Ramos (cell line): Measurements from ENCODE around the gene MYO1E.
"Not testable (repeated sequence)": the region's sequence is repeated elsewhere in the genome, so short reads cannot be mapped to it uniquely, and the experiment has no call there.

Experiments
- in situ Hi-C: fragments of 300-500 bp; cut with MboI; formaldehyde crosslinking; loops from one replicate; pipeline ENCODE4 v1.14.3; 2022; ENCODE audit warnings: low sequenced_read_pairs; ENCODE audit not compliant: unreplicated experiment

MYO1E gene

GRCh38 chr15:59174835-59175831 lies 197.5 kb downstream of the MYO1E start:
- in situ Hi-C loops, result no loop called here

DNA sequence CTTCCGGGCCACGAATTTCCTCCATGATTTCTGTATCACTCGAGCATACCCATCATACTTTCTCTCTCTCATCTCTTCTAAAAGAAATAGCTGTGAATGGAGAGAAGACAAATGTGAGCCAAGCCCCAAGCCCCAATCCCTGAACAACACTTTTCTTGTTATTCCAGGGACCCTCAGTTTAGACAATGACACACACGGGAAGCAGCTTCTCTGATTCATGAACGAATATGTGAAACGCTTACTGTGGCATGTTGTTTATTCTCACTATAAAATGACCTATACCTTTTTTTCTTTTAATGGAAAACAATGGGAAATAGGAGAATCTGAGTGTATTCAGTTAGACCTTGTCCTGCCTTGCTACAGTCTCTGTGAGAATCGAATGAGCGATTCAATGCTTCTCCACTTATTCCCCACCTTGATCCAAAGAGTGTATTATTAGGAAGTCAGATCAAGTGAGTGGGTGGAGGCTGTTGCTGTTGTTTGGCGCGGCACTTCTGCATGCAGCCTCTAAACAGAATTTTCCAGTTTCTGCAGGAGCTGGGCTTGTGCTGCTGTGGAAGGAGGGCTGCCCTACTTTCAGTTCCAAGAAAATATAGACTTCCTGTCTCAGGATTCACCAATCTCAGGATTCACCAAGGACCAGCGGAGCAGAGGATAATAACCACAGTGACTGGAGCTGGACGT lies 198.4 kb downstream of the MYO1E start:
- in situ Hi-C loops, result no loop called here

- in situ Hi-C loops, result no loop called here
Observed at GRCh38 chr15:59173194-59173593, 199.5 kb downstream of the MYO1E start.

GRCh38 chr15:59172289-59172901 lies 200.3 kb downstream of the MYO1E start:
- in situ Hi-C loops, result no loop called here

GRCh38 chr15:59171067-59171397 lies 201.6 kb downstream of the MYO1E start:
- in situ Hi-C loops, result no loop called here

GRCh38 chr15:59170295-59171066 lies 202.2 kb downstream of the MYO1E start:
- in situ Hi-C loops, result no loop called here

GRCh38 chr15:59169251-59169708 lies 203.4 kb downstream of the MYO1E start:
- in situ Hi-C loops, result no loop called here

DNA sequence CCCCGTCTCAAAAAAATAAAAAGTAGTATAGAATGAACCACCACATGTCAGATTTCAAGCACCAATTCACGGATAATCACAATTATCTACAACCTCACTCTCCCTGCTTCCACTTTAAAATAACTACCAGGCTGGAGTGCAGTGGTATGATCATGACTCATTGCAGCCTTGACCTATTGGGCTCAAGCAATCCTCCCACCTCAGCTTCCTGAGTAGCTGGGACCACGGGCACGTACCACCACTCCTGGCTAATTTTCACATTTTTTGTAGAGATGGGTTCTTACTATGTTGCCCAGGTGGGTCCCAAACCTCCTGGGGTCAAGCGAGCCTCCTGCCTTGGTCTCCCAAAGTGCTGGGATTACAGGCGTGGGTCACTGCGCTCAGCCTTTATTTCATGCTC lies 204.1 kb downstream of the MYO1E start:
- in situ Hi-C loops, result no loop called here

DNA sequence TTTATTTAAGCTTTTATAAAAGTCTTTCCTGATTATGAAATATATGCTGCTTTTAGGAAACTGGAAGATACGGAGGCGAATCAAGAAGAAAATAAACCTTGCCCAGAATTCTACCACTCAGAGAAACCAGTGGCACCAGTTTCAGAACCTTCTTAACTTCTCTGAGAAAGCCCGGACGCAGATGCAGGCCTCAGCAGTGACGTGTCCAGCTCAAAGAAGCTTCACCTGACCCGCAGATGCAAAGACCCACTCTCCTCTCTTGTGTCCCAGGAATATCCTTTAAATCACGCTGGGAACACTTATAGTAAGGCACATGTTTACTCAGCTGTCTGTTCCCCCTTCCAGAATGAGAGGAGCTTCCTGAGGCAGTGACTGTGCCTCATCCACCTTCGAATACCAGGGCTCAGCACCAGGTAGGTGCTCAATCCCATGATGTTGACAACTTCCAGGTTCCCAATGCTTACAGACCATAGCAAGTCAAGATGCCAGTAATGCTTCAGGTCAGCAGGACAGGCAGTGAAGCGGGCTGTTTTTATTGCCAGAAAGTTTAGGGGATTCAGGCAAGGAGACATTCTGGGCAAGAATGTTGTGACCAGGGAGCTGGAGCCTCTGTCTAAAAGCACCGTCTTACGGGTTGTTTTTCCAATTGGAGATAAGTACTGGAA lies 205.9 kb downstream of the MYO1E start:
- in situ Hi-C loops, result no loop called here

GRCh38 chr15:59166166-59166565 lies 206.5 kb downstream of the MYO1E start:
- in situ Hi-C loops, result no loop called here

DNA sequence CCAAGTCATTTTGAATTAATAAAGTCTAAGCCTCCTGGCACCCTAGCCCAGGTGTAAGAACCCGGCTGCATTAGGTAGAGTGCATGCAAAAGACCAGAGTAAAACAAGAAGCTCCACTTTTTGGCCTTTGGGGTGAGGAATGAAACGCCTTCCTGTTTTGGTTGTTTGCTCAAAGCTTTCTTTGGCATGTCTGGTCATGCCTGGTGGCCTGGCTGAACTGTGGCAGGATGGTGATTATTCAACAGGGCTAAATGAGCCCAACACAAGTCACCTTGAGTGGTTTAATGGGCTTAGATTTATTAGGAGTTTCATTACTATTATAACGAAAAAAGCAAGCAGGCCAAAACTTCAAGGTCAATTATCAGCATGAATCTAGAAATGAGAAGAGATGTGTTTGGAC lies 206.9 kb downstream of the MYO1E start:
- in situ Hi-C loops, result no loop called here

DNA sequence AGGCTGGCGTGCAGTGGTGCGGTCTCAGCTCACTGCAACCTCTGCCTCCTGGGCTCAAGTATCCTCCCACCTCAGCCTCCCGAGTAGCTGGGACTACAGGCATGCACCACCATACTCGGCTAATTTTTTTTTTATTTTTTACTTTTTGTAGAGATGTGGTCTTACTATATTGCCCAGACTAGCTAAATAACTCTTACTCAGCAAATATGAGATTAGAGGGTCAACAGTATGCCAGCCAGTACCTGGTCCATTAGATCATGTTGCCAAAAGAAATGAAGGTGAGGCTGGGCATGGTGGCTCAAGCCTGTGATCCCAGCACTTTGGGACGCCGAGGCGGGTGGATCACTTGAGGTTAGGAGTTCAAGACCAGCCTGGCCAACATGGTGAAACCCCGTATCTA lies 210.6 kb downstream of the MYO1E start:
- in situ Hi-C loops, result not testable (repeated sequence)

- in situ Hi-C loops, result no loop called here
Observed at GRCh38 chr15:59160880-59161593, 211.6 kb downstream of the MYO1E start.

- in situ Hi-C loops, result no loop called here
Observed at GRCh38 chr15:59159210-59159609, 213.5 kb downstream of the MYO1E start.

DNA sequence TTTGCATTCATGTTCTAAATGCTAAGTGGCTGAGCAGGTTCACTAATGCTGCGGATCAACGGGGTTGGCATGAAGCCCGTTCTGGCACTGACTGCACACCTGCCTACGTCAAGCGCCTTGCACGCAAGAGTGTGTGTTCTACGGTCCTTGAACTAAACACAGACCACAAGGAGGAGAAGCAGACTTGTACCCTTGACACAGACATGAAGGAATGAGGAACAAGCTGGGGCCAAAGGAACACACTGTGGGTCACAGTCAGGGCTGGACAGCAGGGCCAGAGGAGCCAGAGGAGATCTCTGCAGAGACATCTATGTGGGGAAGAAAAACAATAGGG lies 214.0 kb downstream of the MYO1E start:
- in situ Hi-C loops, result no loop called here

DNA sequence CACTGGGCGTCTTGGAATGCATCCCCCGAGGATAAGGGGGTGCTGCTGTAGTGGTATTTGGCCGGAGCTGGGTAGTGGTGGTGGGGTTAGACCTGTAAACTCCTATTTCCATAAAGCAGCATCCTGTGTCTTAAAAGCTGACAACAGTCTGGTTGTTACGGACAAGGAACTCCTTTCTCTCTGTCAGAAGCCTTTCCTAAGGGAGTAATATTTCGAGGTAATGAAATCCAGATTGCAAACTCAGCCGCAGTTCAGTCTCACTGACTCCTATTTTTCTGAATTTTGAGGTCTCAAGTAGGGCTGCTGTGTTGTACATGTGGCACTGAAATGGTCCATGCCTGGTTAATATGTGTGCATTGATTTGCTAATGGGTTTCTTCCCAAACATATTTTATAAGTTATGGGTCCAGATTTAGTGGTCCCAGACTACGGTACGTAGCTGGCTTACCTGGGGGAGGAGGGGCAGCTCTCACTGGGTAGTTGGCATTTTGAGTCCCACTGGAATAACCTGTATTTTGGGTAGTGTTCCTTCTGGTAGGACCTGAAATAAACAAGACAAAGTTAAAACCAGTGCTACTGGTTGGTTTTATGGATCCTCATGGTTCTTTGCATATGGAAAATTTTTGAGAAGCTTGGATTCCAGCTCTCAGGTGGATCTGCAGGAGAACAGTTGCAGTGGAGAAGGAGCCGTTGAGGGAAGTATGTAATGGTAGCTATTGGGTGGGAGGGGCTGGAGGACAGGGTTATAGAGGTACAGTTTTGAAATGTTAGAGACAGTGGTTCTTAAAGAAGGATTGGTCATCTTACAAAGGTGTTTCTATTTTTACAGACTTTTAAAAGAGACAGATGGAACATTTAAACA lies 214.6 kb downstream of the MYO1E start:
- in situ Hi-C loops, result no loop called here

DNA sequence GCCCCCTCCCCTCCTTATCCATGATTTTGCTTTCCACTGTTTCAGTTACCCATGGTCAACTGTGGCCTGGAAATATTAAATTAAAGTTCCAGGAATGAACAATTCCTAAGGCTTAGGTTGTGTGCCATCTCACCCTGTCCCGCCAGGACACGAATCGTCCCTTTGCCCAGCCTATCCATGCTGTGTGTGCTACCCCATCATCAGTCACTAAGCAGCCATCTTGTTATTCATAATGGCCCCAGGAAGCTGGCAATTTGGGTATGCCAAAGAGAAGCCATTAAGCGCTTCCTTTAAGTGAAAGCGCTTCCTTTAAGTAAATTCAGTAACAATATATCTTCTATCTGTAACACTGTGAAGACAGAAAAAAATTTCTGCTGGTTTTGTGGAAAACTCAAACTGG lies 215.3 kb downstream of the MYO1E start:
- in situ Hi-C loops, result no loop called here

GRCh38 chr15:59155431-59155830 lies 217.2 kb downstream of the MYO1E start:
- in situ Hi-C loops, result no loop called here
